Measurements from ENCODE around the gene DNPH1.

DNPH1 gene

GRCh38 chr6:43180058-43180457 is 49.2 kb downstream of the DNPH1 start:
- H3K4me1 ChIP-seq (ENCODE audit: insufficient read depth, low read length, severe bottlenecking): peaks cover 27% of the 10 kb centered on the region
- H3K27me3 ChIP-seq (ENCODE audit: insufficient read depth, low read length): no peaks in the 10 kb centered on the region
- H3K36me3 ChIP-seq (ENCODE audit: insufficient read depth, low read length): peaks cover 44% of the 10 kb centered on the region
- H4K20me1 ChIP-seq (ENCODE audit: insufficient read depth, low read length): no peaks in the 10 kb centered on the region
- H2AFZ ChIP-seq (ENCODE audit: low read length): no peak overlapping the region
- no peak overlapping the region for H3K4me2 ChIP-seq (ENCODE audit: low read length)
- TF ChIP-seq EZH2 (IDR thresholded peaks at IDR 0.05; ENCODE audit: borderline replicate concordance, low read length) (no peak), CTCF (IDR thresholded peaks at IDR 0.05; ENCODE audit: low read length) (no peak)
- H3K9me2 ChIP-seq (ENCODE audit: low read depth, low read length): no peaks in the 10 kb centered on the region
- no peaks in the 10 kb centered on the region; the same call in 1 of the 2 replicates for H3F3A ChIP-seq (ENCODE audit: insufficient read depth, low read length)
- no peaks in the 10 kb centered on the region for H3K9me3 ChIP-seq (ENCODE audit: low read length)
- H3K9ac ChIP-seq (ENCODE audit: low read length): no peak overlapping the region
- no peaks in the 10 kb centered on the region; the same call in 1 of the 2 replicates for H3K79me2 ChIP-seq (ENCODE audit: insufficient read depth, low read length)
- H3K27ac ChIP-seq (ENCODE audit: low read depth, low read length, poor library complexity, severe bottlenecking): no peak overlapping the region
- no peak overlapping the region for H3K4me3 ChIP-seq (ENCODE audit: low read depth, low read length, poor library complexity, severe bottlenecking)

DNA sequence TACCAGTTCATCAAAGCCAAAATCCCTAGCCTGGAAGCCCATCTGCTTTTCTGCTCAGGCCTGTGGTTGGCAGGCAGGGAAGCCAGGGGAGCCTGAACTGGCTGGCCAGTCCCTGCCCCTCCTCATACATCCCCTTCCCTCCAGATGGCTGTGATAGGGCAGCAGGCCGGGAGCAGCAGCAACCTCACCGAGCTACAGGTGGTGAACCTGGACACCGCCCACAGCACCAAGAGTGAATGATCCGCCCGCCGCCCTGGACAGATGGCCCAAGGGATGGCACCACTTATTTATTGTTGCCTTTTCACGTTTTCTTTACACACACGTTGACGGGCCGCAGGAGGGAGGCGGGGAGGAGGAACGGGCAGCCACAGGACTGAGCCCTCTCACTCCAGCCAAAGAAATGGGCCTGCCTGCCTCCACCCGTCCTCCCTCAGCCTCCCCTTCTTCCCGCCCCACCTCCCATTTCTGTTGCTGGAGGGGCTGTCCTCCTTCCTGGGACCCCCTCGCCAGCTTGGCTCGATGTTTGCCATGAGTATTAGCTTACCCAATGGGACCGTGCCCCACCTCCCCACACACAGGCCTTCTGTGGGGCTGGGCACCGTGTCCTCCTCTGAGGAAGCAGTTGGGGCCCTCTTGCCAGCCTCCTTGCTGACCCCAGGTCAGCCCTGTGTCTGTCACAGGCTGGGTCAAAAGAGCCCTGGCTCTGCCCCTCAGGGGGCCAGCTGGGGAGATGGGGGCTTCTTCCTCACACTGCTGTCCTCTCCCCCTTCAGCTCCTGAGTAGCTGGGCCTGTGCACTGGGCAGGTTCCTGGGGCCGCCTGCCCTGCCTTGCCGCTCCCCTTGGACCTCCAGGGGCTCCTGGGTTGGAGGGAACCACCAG is 50.1 kb downstream of the DNPH1 start:
- H2AFZ ChIP-seq (ENCODE audit: low read length): no peak overlapping the region
- peaks cover 33% of the 10 kb centered on the region for H3K4me1 ChIP-seq (ENCODE audit: insufficient read depth, low read length, severe bottlenecking)
- no peaks in the 10 kb centered on the region for H3K9me3 ChIP-seq (ENCODE audit: low read length)
- no peaks in the 10 kb centered on the region for H3K27me3 ChIP-seq (ENCODE audit: insufficient read depth, low read length)
- H4K20me1 ChIP-seq (ENCODE audit: insufficient read depth, low read length): no peaks in the 10 kb centered on the region
- TF ChIP-seq CTCF (IDR thresholded peaks at IDR 0.05; ENCODE audit: low read length) (no peak), EZH2 (IDR thresholded peaks at IDR 0.05; ENCODE audit: borderline replicate concordance, low read length) (no peak)
- H3K79me2 ChIP-seq (ENCODE audit: insufficient read depth, low read length): no peaks in the 10 kb centered on the region; the same call in 1 of the 2 replicates
- no peak overlapping the region for H3K9ac ChIP-seq (ENCODE audit: low read length)
- H3K36me3 ChIP-seq (ENCODE audit: insufficient read depth, low read length): peaks cover 47% of the 10 kb centered on the region
- H3K27ac ChIP-seq (ENCODE audit: low read depth, low read length, poor library complexity, severe bottlenecking): no peak overlapping the region
- H3K4me2 ChIP-seq (ENCODE audit: low read length): no peak overlapping the region
- H3K4me3 ChIP-seq (ENCODE audit: low read depth, low read length, poor library complexity, severe bottlenecking): no peak overlapping the region
- no peaks in the 10 kb centered on the region; the same call in 1 of the 2 replicates for H3F3A ChIP-seq (ENCODE audit: insufficient read depth, low read length)
- no peaks in the 10 kb centered on the region for H3K9me2 ChIP-seq (ENCODE audit: low read depth, low read length)

GRCh38 chr6:43178150-43178549 is 51.1 kb downstream of the DNPH1 start:
- Histone ChIP-seq H3K79me2 (ENCODE audit: insufficient read depth, low read length) (peaks cover 3% of the 10 kb centered on the region), H3K9me2 (ENCODE audit: low read depth, low read length) (no peaks in the 10 kb centered on the region), H3K4me1 (ENCODE audit: insufficient read depth, low read length, severe bottlenecking) (peaks cover 40% of the 10 kb centered on the region), H3K4me3 (ENCODE audit: low read depth, low read length, poor library complexity, severe bottlenecking) (no peak overlapping the region), H3K27me3 (ENCODE audit: insufficient read depth, low read length) (no peaks in the 10 kb centered on the region), H4K20me1 (ENCODE audit: insufficient read depth, low read length) (no peaks in the 10 kb centered on the region), H3K36me3 (ENCODE audit: insufficient read depth, low read length) (peaks cover 50% of the 10 kb centered on the region), H3K9me3 (ENCODE audit: low read length) (no peaks in the 10 kb centered on the region), H2AFZ (ENCODE audit: low read length) (no peak overlapping the region), H3K9ac (ENCODE audit: low read length) (no peak overlapping the region), H3K27ac (ENCODE audit: low read depth, low read length, poor library complexity, severe bottlenecking) (no peak overlapping the region), H3K4me2 (ENCODE audit: low read length) (no peak overlapping the region), H3F3A (ENCODE audit: insufficient read depth, low read length) (no peaks in the 10 kb centered on the region; the same call in 1 of the 2 replicates)
- TF ChIP-seq EZH2 (IDR thresholded peaks at IDR 0.05; ENCODE audit: borderline replicate concordance, low read length) (no peak), CTCF (IDR thresholded peaks at IDR 0.05; ENCODE audit: low read length) (no peak)

All from OCI-LY1 (cell line).